WTC11 (cell line): ENCODE data around the gene PCGF3. TPM values are rescaled to one million over a fixed set of nuclear protein-coding genes. Genes with fewer than 3 reads are reported as not detected.
A peak's percentile ranks its signal among the peaks of the same experiment; 100 is the strongest.
"Not testable (repeated sequence)": the region's sequence is repeated elsewhere in the genome, so short reads cannot be mapped to it uniquely, and the experiment has no call there.

Experiments used
- ATAC-seq: fragments of 200-7000 bp; cut with Tn5 transposase; 2 replicates; pipeline ENCODE4 v1.10.0; 2021; ENCODE audit warnings: mild to moderate bottlenecking, moderate library complexity
- CTCF ChIA-PET: fragments of 300-600 bp; sonication (Branson Sonifier 250); formaldehyde crosslinking; loops from one replicate; lab custom pipeline; 2021; ENCODE audit warnings: antibody characterized with exemption; lab: Charles Lee
- POLR2A ChIA-PET: fragments of 350-600 bp; sonication (Branson Sonifier 250); formaldehyde crosslinking; loops from one replicate; lab custom pipeline; 2021; ENCODE audit warnings: antibody characterized with exemption; lab: Charles Lee
- DNase-seq: peaks from one replicate; pipeline ENCODE4 v3.0.0; 2021; ENCODE audit warnings: low spot score
- H3K27ac Mint-ChIP-seq: 2 replicates; pipeline ENCODE4 v1.8.0; 2021; ENCODE audit warnings: mixed read lengths
- H3K27me3 Mint-ChIP-seq: 2 replicates; pipeline ENCODE4 v1.8.0; 2021; ENCODE audit warnings: low read depth, mild to moderate bottlenecking, moderate library complexity, mixed read lengths
- H3K36me3 Mint-ChIP-seq: 2 replicates; pipeline ENCODE4 v1.8.0; 2021; ENCODE audit warnings: mixed read lengths
- H3K4me1 Mint-ChIP-seq: 2 replicates; pipeline ENCODE4 v1.8.0; 2022; ENCODE audit warnings: mixed read lengths
- H3K4me3 Mint-ChIP-seq: 2 replicates; pipeline ENCODE4 v1.8.0; 2021; ENCODE audit warnings: mild to moderate bottlenecking, moderate library complexity, mixed read lengths
- H3K9me3 Mint-ChIP-seq: 2 replicates; pipeline ENCODE4 v1.8.0; 2021; ENCODE audit warnings: mixed read lengths
- ATF1 ChIP-seq: sonication (generic); formaldehyde crosslinking; IDR thresholded peaks from 2 replicates; pipeline ENCODE4 v1.8.1; 2023; ENCODE audit warnings: mild to moderate bottlenecking, moderate library complexity, missing genetic modification reagents
- ATF3 ChIP-seq: sonication (generic); formaldehyde crosslinking; conservative IDR thresholded peaks from 2 replicates; pipeline ENCODE4 v1.8.1; 2022; ENCODE audit warnings: mild to moderate bottlenecking, missing genetic modification reagents
- E2F5 ChIP-seq: sonication (generic); formaldehyde crosslinking; IDR thresholded peaks from 2 replicates; pipeline ENCODE4 v1.8.1; 2022; ENCODE audit warnings: mild to moderate bottlenecking, moderate library complexity, missing genetic modification reagents
- ELF4 ChIP-seq: sonication (generic); formaldehyde crosslinking; IDR thresholded peaks from 2 replicates; pipeline ENCODE4 v1.8.1; 2022; ENCODE audit warnings: low read depth, mild to moderate bottlenecking, moderate library complexity, missing genetic modification reagents
- EMX1 ChIP-seq: fragments of 250-450 bp; sonication (Bioruptor Pico); IDR thresholded peaks from 2 replicates; pipeline ENCODE4 v1.8.0; 2021; ENCODE audit warnings: mild to moderate bottlenecking
- HMGA2 ChIP-seq: fragments of 250-450 bp; sonication (Bioruptor Pico); IDR thresholded peaks from 2 replicates; pipeline ENCODE4 v1.4.0; 2021; ENCODE audit warnings: mild to moderate bottlenecking, moderate library complexity
- HMGXB4 ChIP-seq: sonication (generic); formaldehyde crosslinking; IDR thresholded peaks from 2 replicates; pipeline ENCODE4 v1.8.1; 2023; ENCODE audit warnings: mild to moderate bottlenecking, moderate library complexity, missing genetic modification reagents
- JAZF1 ChIP-seq: fragments of 250-450 bp; sonication (Bioruptor Pico); IDR thresholded peaks from 2 replicates; pipeline ENCODE4 v1.9.0; 2021; ENCODE audit warnings: moderate library complexity, mild to moderate bottlenecking, inconsistent platforms
- NFYB ChIP-seq: sonication (generic); formaldehyde crosslinking; conservative IDR thresholded peaks from 2 replicates; pipeline ENCODE4 v1.8.0; 2022; ENCODE audit warnings: low read depth, missing genetic modification reagents
- OVOL2 ChIP-seq: fragments of 250-450 bp; sonication (Bioruptor Pico); IDR thresholded peaks from 2 replicates; pipeline ENCODE4 v1.9.0; 2021; ENCODE audit warnings: mild to moderate bottlenecking, borderline replicate concordance
- PRRX2 ChIP-seq: fragments of 250-450 bp; sonication (Bioruptor Pico); IDR thresholded peaks from 2 replicates; pipeline ENCODE4 v1.8.0; 2021; ENCODE audit warnings: mild to moderate bottlenecking
- SMAD3 ChIP-seq: sonication (generic); formaldehyde crosslinking; IDR thresholded peaks from 2 replicates; pipeline ENCODE4 v1.8.0; 2022; ENCODE audit warnings: missing genetic modification reagents, mild to moderate bottlenecking, borderline replicate concordance
- TEAD1 ChIP-seq: sonication (generic); formaldehyde crosslinking; IDR thresholded peaks from 2 replicates; pipeline ENCODE4 v1.8.0; 2022; ENCODE audit warnings: mild to moderate bottlenecking, missing genetic modification reagents
- ZNF138 ChIP-seq: sonication (generic); formaldehyde crosslinking; conservative IDR thresholded peaks from 2 replicates; pipeline ENCODE4 v1.8.1; 2022; ENCODE audit warnings: mild to moderate bottlenecking, moderate library complexity, missing genetic modification reagents
- total RNA-seq: library from RNA; stranded (reverse); gene quantifications from 3 replicates; pipeline ENCODE4 v1.2.3, GENCODE V29; 2021
- TF ChIP-seq, protein P1 (sequence below): fragments of 250-450 bp; sonication (Bioruptor Pico); IDR thresholded peaks from 2 replicates; pipeline ENCODE4 v1.9.0; 2021; ENCODE audit warnings: mild to moderate bottlenecking
- TF ChIP-seq, protein P2 (sequence below): sonication (generic); formaldehyde crosslinking; IDR thresholded peaks from 2 replicates; pipeline ENCODE4 v1.8.0; 2022; ENCODE audit warnings: mild to moderate bottlenecking, missing genetic modification reagents
- TF ChIP-seq, protein P3 (sequence below): sonication (generic); formaldehyde crosslinking; IDR thresholded peaks from 2 replicates; pipeline ENCODE4 v1.8.1; 2022; ENCODE audit warnings: mild to moderate bottlenecking, missing genetic modification reagents, moderate library complexity, borderline replicate concordance
- TF ChIP-seq, protein P4 (sequence below): sonication (generic); formaldehyde crosslinking; conservative IDR thresholded peaks from 2 replicates; pipeline ENCODE4 v1.8.1; 2023; ENCODE audit warnings: mild to moderate bottlenecking, low read depth, missing genetic modification reagents, moderate library complexity
- TF ChIP-seq, protein P5 (sequence below): sonication (generic); formaldehyde crosslinking; IDR thresholded peaks from 2 replicates; pipeline ENCODE4 v1.8.1; 2022; ENCODE audit warnings: low read depth, mild to moderate bottlenecking, moderate library complexity, missing genetic modification reagents, borderline replicate concordance

PCGF3 gene
- total RNA-seq, 1 experiment from 2014 or later = 65.7 TPM

GRCh38 chr4:779555-779954, 73.9 kb downstream of the PCGF3 start (continued):
- TF ChIP-seq OVOL2 (CRISPR knock-in tag) = no peak
- no peak for TF ChIP-seq NFYB
- no peak for TF ChIP-seq PRRX2
- TF ChIP-seq ATF3 (CRISPR knock-in tag) = no peak
- TF ChIP-seq, protein P1, sequence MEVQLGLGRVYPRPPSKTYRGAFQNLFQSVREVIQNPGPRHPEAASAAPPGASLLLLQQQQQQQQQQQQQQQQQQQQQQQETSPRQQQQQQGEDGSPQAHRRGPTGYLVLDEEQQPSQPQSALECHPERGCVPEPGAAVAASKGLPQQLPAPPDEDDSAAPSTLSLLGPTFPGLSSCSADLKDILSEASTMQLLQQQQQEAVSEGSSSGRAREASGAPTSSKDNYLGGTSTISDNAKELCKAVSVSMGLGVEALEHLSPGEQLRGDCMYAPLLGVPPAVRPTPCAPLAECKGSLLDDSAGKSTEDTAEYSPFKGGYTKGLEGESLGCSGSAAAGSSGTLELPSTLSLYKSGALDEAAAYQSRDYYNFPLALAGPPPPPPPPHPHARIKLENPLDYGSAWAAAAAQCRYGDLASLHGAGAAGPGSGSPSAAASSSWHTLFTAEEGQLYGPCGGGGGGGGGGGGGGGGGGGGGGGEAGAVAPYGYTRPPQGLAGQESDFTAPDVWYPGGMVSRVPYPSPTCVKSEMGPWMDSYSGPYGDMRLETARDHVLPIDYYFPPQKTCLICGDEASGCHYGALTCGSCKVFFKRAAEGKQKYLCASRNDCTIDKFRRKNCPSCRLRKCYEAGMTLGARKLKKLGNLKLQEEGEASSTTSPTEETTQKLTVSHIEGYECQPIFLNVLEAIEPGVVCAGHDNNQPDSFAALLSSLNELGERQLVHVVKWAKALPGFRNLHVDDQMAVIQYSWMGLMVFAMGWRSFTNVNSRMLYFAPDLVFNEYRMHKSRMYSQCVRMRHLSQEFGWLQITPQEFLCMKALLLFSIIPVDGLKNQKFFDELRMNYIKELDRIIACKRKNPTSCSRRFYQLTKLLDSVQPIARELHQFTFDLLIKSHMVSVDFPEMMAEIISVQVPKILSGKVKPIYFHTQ (CRISPR knock-in tag) = no peak
- TF ChIP-seq EMX1 (CRISPR knock-in tag) = no peak
- TF ChIP-seq, protein P2, sequence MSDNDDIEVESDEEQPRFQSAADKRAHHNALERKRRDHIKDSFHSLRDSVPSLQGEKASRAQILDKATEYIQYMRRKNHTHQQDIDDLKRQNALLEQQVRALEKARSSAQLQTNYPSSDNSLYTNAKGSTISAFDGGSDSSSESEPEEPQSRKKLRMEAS (CRISPR knock-in tag) = no peak
- no peak for TF ChIP-seq ATF1 (CRISPR knock-in tag)

GRCh38 chr4:780255-780654, 74.6 kb downstream of the PCGF3 start:
- H3K9me3 Mint-ChIP-seq, ATAC-seq, POLR2A ChIA-PET, DNase-seq, CTCF ChIA-PET: not testable (repeated sequence)
- Mint-ChIP-seq H3K27ac (peak overlapping the region; percentile 86), H3K27me3 (peaks cover 29% of the 10 kb centered on the region), H3K4me1 (peaks cover 37% of the 10 kb centered on the region), H3K36me3 (peaks cover 50% of the 10 kb centered on the region), H3K4me3 (peak overlapping the region; percentile 77)

- Mint-ChIP-seq H3K27me3 (peaks cover 35% of the 10 kb centered on the region), H3K4me3 (peak overlapping the region; percentile 77), H3K36me3 (peaks cover 43% of the 10 kb centered on the region), H3K9me3 (peaks cover 2% of the 10 kb centered on the region), H3K27ac (peak overlapping the region; percentile 86), H3K4me1 (peaks cover 37% of the 10 kb centered on the region)
- ATAC-seq = no peak
- CTCF ChIA-PET = interaction anchor here (1.4 to 2.2 kb wide), 5 partner anchors 13 to 97 kb away, joined by 4 to 19 read pairs (median 11); no protein-coding TSS in a partner anchor
- no peak for DNase-seq
- POLR2A ChIA-PET = interaction anchor here (1.2 to 2.1 kb wide), 3 partner anchors 13 to 39 kb away, joined by 3 to 14 read pairs (median 6); no protein-coding TSS in a partner anchor
- TF ChIP-seq ELF4 (CRISPR knock-in tag) (0 out of 2 replicates have a peak, but pooled peaks have one; percentile 13), SMAD3 (CRISPR knock-in tag) (0 out of 2 replicates have a peak, but pooled peaks have one; percentile 5), E2F5 (CRISPR knock-in tag) (0 out of 2 replicates have a peak, but pooled peaks have one; percentile 9), HMGA2 (CRISPR knock-in tag) (no peak), JAZF1 (no peak), HMGXB4 (CRISPR knock-in tag) (peak; percentile 70; the same call in 1 of the 2 replicates), ZNF138 (CRISPR knock-in tag) (0 out of 2 replicates have a peak, but pooled peaks have one; percentile 35), TEAD1 (CRISPR knock-in tag) (no peak), PRRX2 (no peak)
- TF ChIP-seq, protein P3, sequence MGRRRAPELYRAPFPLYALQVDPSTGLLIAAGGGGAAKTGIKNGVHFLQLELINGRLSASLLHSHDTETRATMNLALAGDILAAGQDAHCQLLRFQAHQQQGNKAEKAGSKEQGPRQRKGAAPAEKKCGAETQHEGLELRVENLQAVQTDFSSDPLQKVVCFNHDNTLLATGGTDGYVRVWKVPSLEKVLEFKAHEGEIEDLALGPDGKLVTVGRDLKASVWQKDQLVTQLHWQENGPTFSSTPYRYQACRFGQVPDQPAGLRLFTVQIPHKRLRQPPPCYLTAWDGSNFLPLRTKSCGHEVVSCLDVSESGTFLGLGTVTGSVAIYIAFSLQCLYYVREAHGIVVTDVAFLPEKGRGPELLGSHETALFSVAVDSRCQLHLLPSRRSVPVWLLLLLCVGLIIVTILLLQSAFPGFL = no peak
- TF ChIP-seq, protein P4, sequence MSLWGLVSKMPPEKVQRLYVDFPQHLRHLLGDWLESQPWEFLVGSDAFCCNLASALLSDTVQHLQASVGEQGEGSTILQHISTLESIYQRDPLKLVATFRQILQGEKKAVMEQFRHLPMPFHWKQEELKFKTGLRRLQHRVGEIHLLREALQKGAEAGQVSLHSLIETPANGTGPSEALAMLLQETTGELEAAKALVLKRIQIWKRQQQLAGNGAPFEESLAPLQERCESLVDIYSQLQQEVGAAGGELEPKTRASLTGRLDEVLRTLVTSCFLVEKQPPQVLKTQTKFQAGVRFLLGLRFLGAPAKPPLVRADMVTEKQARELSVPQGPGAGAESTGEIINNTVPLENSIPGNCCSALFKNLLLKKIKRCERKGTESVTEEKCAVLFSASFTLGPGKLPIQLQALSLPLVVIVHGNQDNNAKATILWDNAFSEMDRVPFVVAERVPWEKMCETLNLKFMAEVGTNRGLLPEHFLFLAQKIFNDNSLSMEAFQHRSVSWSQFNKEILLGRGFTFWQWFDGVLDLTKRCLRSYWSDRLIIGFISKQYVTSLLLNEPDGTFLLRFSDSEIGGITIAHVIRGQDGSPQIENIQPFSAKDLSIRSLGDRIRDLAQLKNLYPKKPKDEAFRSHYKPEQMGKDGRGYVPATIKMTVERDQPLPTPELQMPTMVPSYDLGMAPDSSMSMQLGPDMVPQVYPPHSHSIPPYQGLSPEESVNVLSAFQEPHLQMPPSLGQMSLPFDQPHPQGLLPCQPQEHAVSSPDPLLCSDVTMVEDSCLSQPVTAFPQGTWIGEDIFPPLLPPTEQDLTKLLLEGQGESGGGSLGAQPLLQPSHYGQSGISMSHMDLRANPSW (CRISPR knock-in tag) = 0 out of 2 replicates have a peak, but pooled peaks have one; percentile 31
- TF ChIP-seq, protein P5, sequence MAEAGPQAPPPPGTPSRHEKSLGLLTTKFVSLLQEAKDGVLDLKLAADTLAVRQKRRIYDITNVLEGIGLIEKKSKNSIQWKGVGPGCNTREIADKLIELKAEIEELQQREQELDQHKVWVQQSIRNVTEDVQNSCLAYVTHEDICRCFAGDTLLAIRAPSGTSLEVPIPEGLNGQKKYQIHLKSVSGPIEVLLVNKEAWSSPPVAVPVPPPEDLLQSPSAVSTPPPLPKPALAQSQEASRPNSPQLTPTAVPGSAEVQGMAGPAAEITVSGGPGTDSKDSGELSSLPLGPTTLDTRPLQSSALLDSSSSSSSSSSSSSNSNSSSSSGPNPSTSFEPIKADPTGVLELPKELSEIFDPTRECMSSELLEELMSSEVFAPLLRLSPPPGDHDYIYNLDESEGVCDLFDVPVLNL = no peak
Observed at GRCh38 chr4:780716-781492, 75.3 kb downstream of the PCGF3 start.
